K562 (cell line): ENCODE data around the gene CCDC178. TPM values are rescaled to one million over a fixed set of nuclear protein-coding genes. Genes with fewer than 3 reads are reported as not detected.

Source experiments
- ATAC-seq: fragments of 200-7000 bp; cut with Tn5 transposase; 3 replicates; pipeline ENCODE4 v1.9.1; 2020; ENCODE audit warnings: moderate library complexity
- BruUV-seq: library from RNA; stranded (reverse); fragments of 400-500 nt; replicated peaks from 2 replicates; lab custom pipeline; 2021; lab: Mats Ljungman, UMichigan
- CTCF ChIA-PET: fragments of 300-600 bp; formaldehyde crosslinking; extraction: SDS; loops from one replicate; lab custom pipeline; 2021; ENCODE audit warnings: low intra/inter-chr PET ratio; lab: Yijun Ruan, JAX
- POLR2A ChIA-PET: fragments of 300-600, 350-650 bp; sonication (Branson Sonifier 250); formaldehyde crosslinking; extraction: SDS; loops from one replicate; lab custom pipeline; 2021; ENCODE audit warnings: antibody characterized with exemption, inconsistent platforms; lab: Yijun Ruan, JAX
- DNase-seq, 4 experiments: peaks; one replicate each; pipeline versions ENCODE4 v3.0.0 to v3.0.0-alpha.2; 2011 to 2018; ENCODE audit warnings: low spot score in 3 of 4, mixed read lengths in 3 of 4; ENCODE audit errors: extremely low read depth in 1 of 4
- FAIRE-seq: peaks from 2 replicates; lab custom pipeline; 2011; peaks lifted over from hg19 to GRCh38; lab: Jason Lieb, UNC
- H2AFZ ChIP-seq: 2 replicates; pipeline ENCODE4 v1.6.0; 2011; ENCODE audit warnings: low read depth, low read length, control low read depth, inconsistent platforms
- H3K27ac ChIP-seq: fragments of 200-600 bp; 3 replicates; pipeline ENCODE4 v1.8.0; 2011; ENCODE audit warnings: low read depth, mild to moderate bottlenecking, control low read depth, inconsistent platforms, low read length, moderate library complexity, mixed read lengths; ENCODE audit errors: extremely low read depth
- H3K27me3 ChIP-seq, 2 experiments: fragments of 300-600 bp in 1 of 2; 2 replicates in 1 of 2; 3 replicates in 1 of 2; pipeline versions ENCODE4 v1.6.0 to v1.8.0; 2011; ENCODE audit warnings: inconsistent platforms in 2 of 2, low read length in 2 of 2, mild to moderate bottlenecking in 1 of 2, mixed read lengths in 1 of 2, moderate library complexity in 1 of 2; ENCODE audit not compliant: control insufficient read depth in 2 of 2, insufficient read depth in 2 of 2
- H3K36me3 ChIP-seq: fragments of 300-600 bp; 3 replicates; pipeline ENCODE4 v1.8.0; 2011; ENCODE audit warnings: mild to moderate bottlenecking, low read length, inconsistent platforms; ENCODE audit not compliant: control insufficient read depth, insufficient read depth
- H3K4me1 ChIP-seq, 2 experiments: fragments of 200-600 bp in 1 of 2; replicated peaks in 1 of 2; 2 replicates in 1 of 2; 3 replicates in 1 of 2; pipeline versions ENCODE4 v1.5.1 to v1.8.0; 2011; ENCODE audit warnings: inconsistent platforms in 2 of 2, low read length in 2 of 2, mild to moderate bottlenecking in 1 of 2, mixed read lengths in 1 of 2, moderate library complexity in 1 of 2; ENCODE audit not compliant: control insufficient read depth in 2 of 2, insufficient read depth in 2 of 2
- H3K4me2 ChIP-seq: 2 replicates; pipeline ENCODE4 v1.6.1; 2011; ENCODE audit warnings: low read length, control low read depth, inconsistent platforms, mixed read lengths; ENCODE audit not compliant: insufficient read depth
- H3K4me3 ChIP-seq: fragments of 200-600 bp; sonication (generic), shearing (Covaris generic); 2 replicates; pipeline ENCODE4 v1.5.1; 2016; ENCODE audit warnings: control low read depth, inconsistent platforms
- H3K79me2 ChIP-seq: fragments of 200-600 bp; 3 replicates; pipeline ENCODE4 v1.8.0; 2011; ENCODE audit warnings: low read length, inconsistent platforms; ENCODE audit not compliant: control insufficient read depth, insufficient read depth
- H3K9ac ChIP-seq, 2 experiments: 2 replicates each; pipeline versions ENCODE4 v1.6.0 to v1.6.1; 2011; ENCODE audit warnings: low read depth in 2 of 2, low read length in 2 of 2, control low read depth in 1 of 2, inconsistent platforms in 1 of 2, mild to moderate bottlenecking in 1 of 2, mixed read lengths in 1 of 2; ENCODE audit not compliant: insufficient read depth in 1 of 2
- H3K9me1 ChIP-seq: one replicate; pipeline ENCODE4 v1.6.0; 2011; ENCODE audit warnings: inconsistent platforms, mild to moderate bottlenecking, low read length, moderate library complexity; ENCODE audit not compliant: control insufficient read depth, insufficient read depth
- H3K9me3 ChIP-seq: replicated peaks from 2 replicates; pipeline ENCODE4 v1.5.1; 2011; ENCODE audit warnings: low read depth, low read length, inconsistent platforms; ENCODE audit not compliant: control insufficient read depth, insufficient read depth
- H4K20me1 ChIP-seq: replicated peaks from 2 replicates; pipeline ENCODE4 v1.6.1; 2011; ENCODE audit warnings: low read length, inconsistent platforms, mixed read lengths; ENCODE audit not compliant: control insufficient read depth, insufficient read depth
- ARID2 ChIP-seq: fragments of 450-650 bp; IDR thresholded peaks from 2 replicates; pipeline ENCODE4 v1.6.1; 2017; ENCODE audit warnings: antibody characterized with exemption, mild to moderate bottlenecking
- ETV6 ChIP-seq, 3 experiments: fragments of 150-350 bp in 1 of 3; sonication (generic) in 1 of 3; formaldehyde crosslinking in 1 of 3; IDR thresholded peaks; 2 replicates each; pipeline versions ENCODE4 v1.6.1 to v1.8.0; 2014 to 2022; ENCODE audit warnings: borderline replicate concordance in 2 of 3, low read depth in 2 of 3, antibody characterized with exemption in 1 of 3, low read length in 1 of 3, mild to moderate bottlenecking in 1 of 3, missing genetic modification reagents in 1 of 3
- EWSR1 ChIP-seq: fragments of 450-650 bp; IDR thresholded peaks from 2 replicates; pipeline ENCODE4 v1.6.1; 2018; ENCODE audit warnings: borderline replicate concordance, mild to moderate bottlenecking, low read depth, moderate library complexity; ENCODE audit not compliant: partially characterized antibody
- SOX6 ChIP-seq: fragments of 450-650 bp; IDR thresholded peaks from 2 replicates; pipeline ENCODE4 v1.6.1; 2014; ENCODE audit warnings: mild to moderate bottlenecking
- TCF7 ChIP-seq: sonication (generic); IDR thresholded peaks from 2 replicates; pipeline ENCODE4 v1.6.1; 2016; ENCODE audit warnings: antibody characterized with exemption, borderline replicate concordance
- TFAP4 ChIP-seq: sonication (generic); formaldehyde crosslinking; IDR thresholded peaks from 2 replicates; pipeline ENCODE4 v1.8.0; 2022; ENCODE audit warnings: missing genetic modification reagents, mild to moderate bottlenecking, moderate library complexity, borderline replicate concordance
- ZNF239 ChIP-seq: fragments of 250-450 bp; sonication (Bioruptor Pico); IDR thresholded peaks from 2 replicates; pipeline ENCODE4 v1.4.0; 2020; ENCODE audit warnings: mild to moderate bottlenecking
- WGBS: fragments of 100-300 bp; shearing (Covaris generic); methylation state at CpG from one replicate; pipeline ENCODE4 v1.1.6; 2016; ENCODE audit warnings: low coverage, mixed read lengths; ENCODE audit not compliant: insufficient coverage; ENCODE audit errors: missing lambda C conversion rate; 5-methylcytosine and 5-hydroxymethylcytosine counted together
- in situ Hi-C: fragments of 300-500 bp; cut with MboI; formaldehyde crosslinking; loops from 4 replicates; pipeline ENCODE4 v1.15.0; 2018; ENCODE audit warnings: inconsistent platforms, mixed read lengths
- intact Hi-C: fragments of 100-400 bp; cut with micrococcal nuclease; formaldehyde crosslinking; loops from 2 replicates; pipeline ENCODE4 v1.14.2; 2022
- polyA plus RNA-seq, 8 experiments: library from polyadenylated mRNA; depleted of rRNA in 4 of 8; stranded (reverse) in 5 of 8; unstranded in 3 of 8; fragments of >200 nt; fragmentation: Nextera tagmentation in 2 of 8; fragmentation: Illumina TruSeq in 1 of 8; extraction: Ambion mirVana in 2 of 8; extraction: Trizol in 1 of 8; gene quantifications; 2 replicates each; pipeline versions ENCODE4 v1.2.1 to v1.2.3, GENCODE V29; 2011 to 2014; ENCODE audit warnings: inconsistent platforms in 1 of 8, missing spikeins in 1 of 8
- total RNA-seq, 7 experiments: library from RNA; depleted of rRNA in 6 of 7; stranded (reverse); fragments of >200 nt in 6 of 7; fragmentation: Illumina TruSeq in 2 of 7; extraction: Trizol in 2 of 7; gene quantifications; 2 replicates each; pipeline versions ENCODE4 v1.2.1 to v1.2.3, GENCODE V29; 2011 to 2021; ENCODE audit warnings: low replicate concordance in 1 of 7
- TF ChIP-seq, protein P1 (sequence below): sonication (generic); formaldehyde crosslinking; IDR thresholded peaks from 2 replicates; pipeline ENCODE4 v1.8.0; 2022; ENCODE audit warnings: mild to moderate bottlenecking, missing genetic modification reagents
- TF ChIP-seq, protein P2 (sequence below): fragments of 250-450 bp; sonication (Bioruptor Pico); IDR thresholded peaks from 2 replicates; pipeline ENCODE4 v1.8.0; 2022; ENCODE audit warnings: inconsistent platforms, mild to moderate bottlenecking, moderate library complexity, borderline replicate concordance

The CCDC178 gene
- total and polyA plus RNA-seq, 9 of the 15 experiments (the other 6 are each of a cell fraction or from before 2014, with no cell fraction given), result 0.12 to 0.47 (median 0.15) TPM; not detected in 6

DNA sequence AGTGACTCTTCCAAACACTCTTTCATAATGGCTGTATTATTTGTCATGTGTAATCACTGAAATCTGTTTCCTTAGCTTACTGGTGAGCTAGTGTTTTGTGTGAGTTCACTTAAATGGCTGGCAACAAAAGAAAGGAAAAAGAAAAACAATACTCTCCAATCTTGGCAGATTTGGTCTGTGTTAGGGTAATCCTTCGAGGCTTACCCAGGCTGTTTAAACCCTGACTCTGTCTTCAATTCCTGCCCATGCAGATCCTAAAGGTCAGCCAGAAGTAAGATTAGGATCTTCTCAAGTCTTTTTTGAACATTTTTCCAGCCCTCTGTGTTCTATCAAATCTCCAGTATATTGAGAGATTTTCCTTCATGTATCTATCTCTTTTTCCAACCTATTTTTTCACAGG lies 85.3 kb downstream of the CCDC178 start (continued):
- TF ChIP-seq, protein P1, sequence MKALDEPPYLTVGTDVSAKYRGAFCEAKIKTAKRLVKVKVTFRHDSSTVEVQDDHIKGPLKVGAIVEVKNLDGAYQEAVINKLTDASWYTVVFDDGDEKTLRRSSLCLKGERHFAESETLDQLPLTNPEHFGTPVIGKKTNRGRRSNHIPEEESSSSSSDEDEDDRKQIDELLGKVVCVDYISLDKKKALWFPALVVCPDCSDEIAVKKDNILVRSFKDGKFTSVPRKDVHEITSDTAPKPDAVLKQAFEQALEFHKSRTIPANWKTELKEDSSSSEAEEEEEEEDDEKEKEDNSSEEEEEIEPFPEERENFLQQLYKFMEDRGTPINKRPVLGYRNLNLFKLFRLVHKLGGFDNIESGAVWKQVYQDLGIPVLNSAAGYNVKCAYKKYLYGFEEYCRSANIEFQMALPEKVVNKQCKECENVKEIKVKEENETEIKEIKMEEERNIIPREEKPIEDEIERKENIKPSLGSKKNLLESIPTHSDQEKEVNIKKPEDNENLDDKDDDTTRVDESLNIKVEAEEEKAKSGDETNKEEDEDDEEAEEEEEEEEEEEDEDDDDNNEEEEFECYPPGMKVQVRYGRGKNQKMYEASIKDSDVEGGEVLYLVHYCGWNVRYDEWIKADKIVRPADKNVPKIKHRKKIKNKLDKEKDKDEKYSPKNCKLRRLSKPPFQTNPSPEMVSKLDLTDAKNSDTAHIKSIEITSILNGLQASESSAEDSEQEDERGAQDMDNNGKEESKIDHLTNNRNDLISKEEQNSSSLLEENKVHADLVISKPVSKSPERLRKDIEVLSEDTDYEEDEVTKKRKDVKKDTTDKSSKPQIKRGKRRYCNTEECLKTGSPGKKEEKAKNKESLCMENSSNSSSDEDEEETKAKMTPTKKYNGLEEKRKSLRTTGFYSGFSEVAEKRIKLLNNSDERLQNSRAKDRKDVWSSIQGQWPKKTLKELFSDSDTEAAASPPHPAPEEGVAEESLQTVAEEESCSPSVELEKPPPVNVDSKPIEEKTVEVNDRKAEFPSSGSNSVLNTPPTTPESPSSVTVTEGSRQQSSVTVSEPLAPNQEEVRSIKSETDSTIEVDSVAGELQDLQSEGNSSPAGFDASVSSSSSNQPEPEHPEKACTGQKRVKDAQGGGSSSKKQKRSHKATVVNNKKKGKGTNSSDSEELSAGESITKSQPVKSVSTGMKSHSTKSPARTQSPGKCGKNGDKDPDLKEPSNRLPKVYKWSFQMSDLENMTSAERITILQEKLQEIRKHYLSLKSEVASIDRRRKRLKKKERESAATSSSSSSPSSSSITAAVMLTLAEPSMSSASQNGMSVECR (CRISPR knock-in tag), result no peak
- no peak for TF ChIP-seq EWSR1

GRCh38 chr18:33350256-33350655 lies 90.3 kb downstream of the CCDC178 start:
- no peak for FAIRE-seq
- CTCF ChIA-PET, result no interaction called here
- TF ChIP-seq SOX6 (no peak), ETV6 (IDR thresholded peaks at IDR 0.05; ENCODE audit: borderline replicate concordance in 1 of 2, low read depth in 2 of 2, low read length in 1 of 2) (no peak), ETV6 (CRISPR knock-in tag; IDR thresholded peaks at IDR 0.05; ENCODE audit: borderline replicate concordance) (no peak), ARID2 (no peak), ZNF239 (CRISPR knock-in tag) (no peak), TFAP4 (CRISPR knock-in tag) (no peak), TCF7 (no peak)
- TF ChIP-seq, protein P2, sequence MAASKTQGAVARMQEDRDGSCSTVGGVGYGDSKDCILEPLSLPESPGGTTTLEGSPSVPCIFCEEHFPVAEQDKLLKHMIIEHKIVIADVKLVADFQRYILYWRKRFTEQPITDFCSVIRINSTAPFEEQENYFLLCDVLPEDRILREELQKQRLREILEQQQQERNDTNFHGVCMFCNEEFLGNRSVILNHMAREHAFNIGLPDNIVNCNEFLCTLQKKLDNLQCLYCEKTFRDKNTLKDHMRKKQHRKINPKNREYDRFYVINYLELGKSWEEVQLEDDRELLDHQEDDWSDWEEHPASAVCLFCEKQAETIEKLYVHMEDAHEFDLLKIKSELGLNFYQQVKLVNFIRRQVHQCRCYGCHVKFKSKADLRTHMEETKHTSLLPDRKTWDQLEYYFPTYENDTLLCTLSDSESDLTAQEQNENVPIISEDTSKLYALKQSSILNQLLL (CRISPR knock-in tag), result no peak
- 0% methylated on average over 2 of the region's 2 CpGs for WGBS
- Histone ChIP-seq H3K9ac (no peak overlapping the region), H3K4me3 (no peak overlapping the region), H3K9me3 (no peaks in the 10 kb centered on the region), H3K27ac (no peak overlapping the region), H3K9me1 (no peaks in the 10 kb centered on the region), H3K36me3 (no peaks in the 10 kb centered on the region), H3K4me1 (no peaks in the 10 kb centered on the region), H4K20me1 (no peaks in the 10 kb centered on the region), H3K4me2 (no peak overlapping the region), H3K79me2 (no peaks in the 10 kb centered on the region), H2AFZ (no peak overlapping the region), H3K27me3 (no peaks in the 10 kb centered on the region)
- DNase-seq, result no peak
- intact Hi-C loops, result no loop called here
- ATAC-seq, result no peak
- in situ Hi-C loops, result no loop called here
- no TSS peak for BruUV-seq
- POLR2A ChIA-PET, result no interaction called here
